Measurements from ENCODE around the gene TBXAS1.

GRCh38 chr7:139984642-139985539 lies 155.8 kb downstream of the TBXAS1 start:
- TF ChIP-seq CTCF (IDR thresholded peaks at IDR 0.05) (no peak), ZNF263 (CRISPR knock-in tag; IDR thresholded peaks at IDR 0.05; ENCODE audit: low read depth) (no peak), ATF3 (CRISPR knock-in tag; conservative IDR thresholded peaks at IDR 0.05) (no peak), ZNF219 (CRISPR knock-in tag; IDR thresholded peaks at IDR 0.05; ENCODE audit: borderline replicate concordance) (no peak), ATF2 (CRISPR knock-in tag; IDR thresholded peaks at IDR 0.05; ENCODE audit: borderline replicate concordance, low read depth) (no peak), ELF4 (CRISPR knock-in tag; IDR thresholded peaks at IDR 0.05; ENCODE audit: low read depth) (no peak), NR2C2 (CRISPR knock-in tag; IDR thresholded peaks at IDR 0.05) (no peak), RELA (CRISPR knock-in tag; IDR thresholded peaks at IDR 0.05; ENCODE audit: borderline replicate concordance) (no peak)

Data from WTC11 (cell line).